Measurements from ENCODE around the gene AIG1.

AIG1 gene

DNA sequence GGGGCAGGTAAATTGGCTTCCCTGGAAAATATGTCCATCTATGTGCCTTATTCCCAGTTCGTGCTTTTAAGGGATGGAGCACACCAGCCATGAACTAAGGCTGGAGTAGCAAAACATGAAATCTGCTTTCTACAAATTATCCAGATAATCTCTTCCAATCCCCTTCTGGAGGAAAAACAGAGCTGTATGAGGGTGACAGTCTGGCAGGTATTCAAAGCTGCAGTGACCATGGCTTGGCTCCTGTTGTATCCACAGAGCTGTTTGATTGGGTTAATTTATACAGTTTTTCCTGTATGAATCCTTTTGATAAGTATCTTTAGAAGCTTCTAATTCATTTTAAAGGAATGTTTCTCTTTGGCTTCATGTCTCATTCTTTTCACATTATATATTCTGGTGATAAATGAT, 144.4 kb downstream of the AIG1 start:
- Histone ChIP-seq H3K27me3 (replicated peaks; ENCODE audit: insufficient read depth, low read length) (no peaks in the 10 kb centered on the region), H3K4me1 (ENCODE audit: low read length) (no peaks in the 10 kb centered on the region), H3K9me2 (replicated peaks; ENCODE audit: insufficient read depth, low read length) (no peaks in the 10 kb centered on the region), H3K4me3 (ENCODE audit: low read length) (no peak overlapping the region), H3K9ac (ENCODE audit: low read length) (no peak overlapping the region), H3K36me3 (replicated peaks; ENCODE audit: insufficient read depth, low read length) (no peaks in the 10 kb centered on the region), H3K4me2 (ENCODE audit: low read depth, low read length) (no peak overlapping the region), H3K79me2 (ENCODE audit: low read length) (no peaks in the 10 kb centered on the region), H3F3A (ENCODE audit: insufficient read depth, low read length) (no peaks in the 10 kb centered on the region), H3K27ac (ENCODE audit: low read length) (no peak overlapping the region), H3K9me3 (replicated peaks; ENCODE audit: insufficient read depth, low read length) (no peaks in the 10 kb centered on the region), H4K20me1 (ENCODE audit: insufficient read depth, low read length) (no peaks in the 10 kb centered on the region), H2AFZ (ENCODE audit: low read length) (no peak overlapping the region)
- TF ChIP-seq, protein P1, sequence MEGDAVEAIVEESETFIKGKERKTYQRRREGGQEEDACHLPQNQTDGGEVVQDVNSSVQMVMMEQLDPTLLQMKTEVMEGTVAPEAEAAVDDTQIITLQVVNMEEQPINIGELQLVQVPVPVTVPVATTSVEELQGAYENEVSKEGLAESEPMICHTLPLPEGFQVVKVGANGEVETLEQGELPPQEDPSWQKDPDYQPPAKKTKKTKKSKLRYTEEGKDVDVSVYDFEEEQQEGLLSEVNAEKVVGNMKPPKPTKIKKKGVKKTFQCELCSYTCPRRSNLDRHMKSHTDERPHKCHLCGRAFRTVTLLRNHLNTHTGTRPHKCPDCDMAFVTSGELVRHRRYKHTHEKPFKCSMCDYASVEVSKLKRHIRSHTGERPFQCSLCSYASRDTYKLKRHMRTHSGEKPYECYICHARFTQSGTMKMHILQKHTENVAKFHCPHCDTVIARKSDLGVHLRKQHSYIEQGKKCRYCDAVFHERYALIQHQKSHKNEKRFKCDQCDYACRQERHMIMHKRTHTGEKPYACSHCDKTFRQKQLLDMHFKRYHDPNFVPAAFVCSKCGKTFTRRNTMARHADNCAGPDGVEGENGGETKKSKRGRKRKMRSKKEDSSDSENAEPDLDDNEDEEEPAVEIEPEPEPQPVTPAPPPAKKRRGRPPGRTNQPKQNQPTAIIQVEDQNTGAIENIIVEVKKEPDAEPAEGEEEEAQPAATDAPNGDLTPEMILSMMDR (IDR thresholded peaks at IDR 0.05; ENCODE audit: low read length): no peak
- TF ChIP-seq EZH2 (optimal IDR thresholded peaks at IDR 0.05; ENCODE audit: low read depth, low read length) (no peak), EZH2phosphoT487 (IDR thresholded peaks at IDR 0.05; ENCODE audit: low read length) (no peak)
- DNase-seq: no peak

DNA sequence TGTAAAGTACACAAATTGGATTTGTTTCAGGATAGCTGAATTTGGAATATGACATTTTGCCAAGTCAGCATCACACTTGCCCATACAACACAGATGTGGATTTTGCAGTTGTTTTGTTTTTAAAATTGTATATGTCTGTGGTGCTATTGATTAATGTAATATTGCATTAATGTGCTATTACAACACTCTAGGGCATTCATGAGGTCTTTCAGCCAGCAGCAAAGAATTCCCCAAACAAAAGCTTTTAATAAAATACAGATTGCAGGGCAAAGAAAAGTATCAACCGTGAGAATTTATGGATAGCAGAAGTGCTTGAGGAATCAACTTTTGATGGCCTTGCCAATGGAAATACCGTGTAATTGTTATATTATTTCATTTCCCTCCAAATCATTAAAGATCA, 144.9 kb downstream of the AIG1 start:
- H3K9ac ChIP-seq (ENCODE audit: low read length): no peak overlapping the region
- no peak for TF ChIP-seq EZH2phosphoT487 (IDR thresholded peaks at IDR 0.05; ENCODE audit: low read length)
- TF ChIP-seq EZH2 (optimal IDR thresholded peaks at IDR 0.05; ENCODE audit: low read depth, low read length): no peak
- TF ChIP-seq, protein P1 (IDR thresholded peaks at IDR 0.05; ENCODE audit: low read length): no peak

DNA sequence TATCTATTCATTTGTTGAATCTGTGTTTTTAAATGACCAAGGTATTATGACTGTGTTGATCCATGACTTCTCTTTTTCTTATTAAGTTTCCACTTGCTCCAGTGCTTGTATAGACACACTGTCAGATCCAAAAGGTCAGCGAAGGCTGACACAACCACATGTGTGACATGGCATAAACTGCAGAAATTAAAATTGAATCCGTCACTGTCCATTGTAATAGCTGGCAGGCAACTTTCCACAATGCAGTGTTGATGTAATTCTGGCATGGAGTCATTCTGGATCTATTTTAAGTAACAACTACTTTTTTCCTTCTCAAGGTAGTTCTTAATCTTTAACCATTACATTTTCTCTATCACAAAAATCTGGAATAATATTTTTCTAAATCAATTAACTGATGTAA, 145.3 kb downstream of the AIG1 start:
- TF ChIP-seq EZH2 (optimal IDR thresholded peaks at IDR 0.05; ENCODE audit: low read depth, low read length) (no peak), EZH2phosphoT487 (IDR thresholded peaks at IDR 0.05; ENCODE audit: low read length) (no peak)
- TF ChIP-seq, protein P1 (IDR thresholded peaks at IDR 0.05; ENCODE audit: low read length): no peak
- Histone ChIP-seq H2AFZ (ENCODE audit: low read length) (no peak overlapping the region), H3K4me3 (ENCODE audit: low read length) (no peak overlapping the region), H4K20me1 (ENCODE audit: insufficient read depth, low read length) (no peaks in the 10 kb centered on the region), H3K4me2 (ENCODE audit: low read depth, low read length) (no peak overlapping the region), H3K4me1 (ENCODE audit: low read length) (no peaks in the 10 kb centered on the region), H3K9me2 (replicated peaks; ENCODE audit: insufficient read depth, low read length) (no peaks in the 10 kb centered on the region), H3K9ac (ENCODE audit: low read length) (no peak overlapping the region), H3F3A (ENCODE audit: insufficient read depth, low read length) (no peaks in the 10 kb centered on the region), H3K27ac (ENCODE audit: low read length) (no peak overlapping the region), H3K9me3 (replicated peaks; ENCODE audit: insufficient read depth, low read length) (no peaks in the 10 kb centered on the region), H3K27me3 (replicated peaks; ENCODE audit: insufficient read depth, low read length) (no peaks in the 10 kb centered on the region), H3K79me2 (ENCODE audit: low read length) (no peaks in the 10 kb centered on the region), H3K36me3 (replicated peaks; ENCODE audit: insufficient read depth, low read length) (no peaks in the 10 kb centered on the region)
- DNase-seq: no peak

More for the DNA sequence above, 144.9 kb downstream of the AIG1 start:
- Histone ChIP-seq H3K9me3 (replicated peaks; ENCODE audit: insufficient read depth, low read length) (no peaks in the 10 kb centered on the region), H4K20me1 (ENCODE audit: insufficient read depth, low read length) (no peaks in the 10 kb centered on the region), H3K4me1 (ENCODE audit: low read length) (no peaks in the 10 kb centered on the region), H3K9me2 (replicated peaks; ENCODE audit: insufficient read depth, low read length) (no peaks in the 10 kb centered on the region), H3K27me3 (replicated peaks; ENCODE audit: insufficient read depth, low read length) (no peaks in the 10 kb centered on the region), H3K4me3 (ENCODE audit: low read length) (no peak overlapping the region), H3F3A (ENCODE audit: insufficient read depth, low read length) (no peaks in the 10 kb centered on the region), H3K4me2 (ENCODE audit: low read depth, low read length) (no peak overlapping the region), H3K27ac (ENCODE audit: low read length) (no peak overlapping the region), H3K79me2 (ENCODE audit: low read length) (no peaks in the 10 kb centered on the region), H2AFZ (ENCODE audit: low read length) (no peak overlapping the region), H3K36me3 (replicated peaks; ENCODE audit: insufficient read depth, low read length) (no peaks in the 10 kb centered on the region)
- no peak for DNase-seq

Measured in MM.1S (cell line).